Inflammatory macrophage treated with lipopolysaccharide for 4 hours (primary cell): ENCODE measurements around the gene CDKAL1.
"Not testable (repeated sequence)": the region's sequence is repeated elsewhere in the genome, so short reads cannot be mapped to it uniquely, and the experiment has no call there.

ENCODE experiments used
- DNase-seq: peaks from one replicate; pipeline ENCODE4 v3.0.0-alpha.2; 2020

CDKAL1 gene

DNA sequence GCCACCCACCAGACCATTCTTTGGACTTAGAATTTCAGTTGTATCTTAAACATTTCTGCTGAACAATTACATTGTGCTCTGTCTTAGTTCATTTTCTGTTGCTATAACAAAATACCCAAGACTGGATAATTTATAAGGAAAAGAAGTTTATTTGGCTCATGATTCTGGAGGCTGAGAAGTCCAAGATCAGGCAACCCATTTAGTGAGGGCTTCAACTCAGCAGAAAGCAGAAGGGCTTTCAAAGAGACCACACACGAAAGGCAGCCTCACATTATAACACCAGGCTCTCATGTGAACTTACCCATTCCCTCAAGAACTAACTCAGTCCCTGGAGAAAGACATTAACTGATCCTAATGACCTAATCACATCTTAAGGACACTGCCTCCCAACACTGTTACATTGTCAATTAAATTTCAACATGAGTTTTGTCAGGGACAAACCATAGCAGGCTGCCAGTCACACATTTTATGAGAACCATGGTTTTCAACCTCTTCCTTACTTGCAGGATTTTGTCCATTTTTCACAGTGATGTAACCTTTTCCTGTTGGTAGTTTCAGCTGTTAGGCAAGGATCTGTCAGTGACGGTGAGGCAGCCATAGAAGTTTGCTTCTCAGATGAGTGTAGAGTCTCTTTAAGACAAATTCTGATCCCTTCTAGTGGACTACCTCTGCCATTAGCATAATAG, 659.7 kb downstream of the CDKAL1 start:
- peak; percentile 64 for DNase-seq

GRCh38 chr6:21195301-21195700, 661.0 kb downstream of the CDKAL1 start:
- DNase-seq: not testable (repeated sequence)

GRCh38 chr6:21198032-21198640, 663.9 kb downstream of the CDKAL1 start:
- no peak for DNase-seq

GRCh38 chr6:21199262-21199661, 665.0 kb downstream of the CDKAL1 start:
- no peak for DNase-seq

GRCh38 chr6:21200134-21200870, 666.0 kb downstream of the CDKAL1 start:
- no peak for DNase-seq

- no peak for DNase-seq
Measured at GRCh38 chr6:21201187-21201586, 666.9 kb downstream of the CDKAL1 start.

DNA sequence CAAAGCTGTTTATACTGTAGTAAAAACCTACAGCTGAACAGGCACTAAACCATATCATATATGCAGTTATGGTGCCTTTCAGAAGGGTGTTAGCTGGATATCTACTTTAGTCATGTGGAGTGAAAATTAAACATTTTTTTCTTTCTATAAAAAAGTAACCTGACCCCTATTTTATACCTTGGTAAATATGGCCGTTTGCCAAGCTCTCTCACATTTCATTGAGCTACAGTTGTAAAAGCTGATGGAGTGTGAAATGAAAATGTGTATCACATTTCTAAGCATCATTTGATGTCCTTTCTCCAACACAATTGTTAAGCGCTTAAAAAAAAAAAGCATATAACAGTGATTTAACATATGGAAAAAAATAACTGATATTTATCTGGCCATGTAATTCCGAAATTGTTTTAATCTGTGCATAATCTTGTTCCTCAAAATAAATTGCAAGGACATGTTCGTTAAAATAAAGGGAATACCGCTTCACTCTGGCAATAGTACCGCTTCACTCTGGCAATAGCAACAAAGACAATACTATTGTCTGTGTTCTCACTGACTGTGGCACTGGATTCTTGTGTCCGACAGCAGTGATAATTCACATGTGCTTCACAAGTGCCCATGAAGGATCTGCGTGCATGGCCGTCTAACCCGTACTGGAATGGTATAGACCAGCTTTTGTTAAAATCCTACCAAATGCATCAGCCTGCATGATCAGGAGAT, 667.5 kb downstream of the CDKAL1 start:
- DNase-seq: no peak

- no peak for DNase-seq
Measured at GRCh38 chr6:21202521-21202920, 668.3 kb downstream of the CDKAL1 start.

DNA sequence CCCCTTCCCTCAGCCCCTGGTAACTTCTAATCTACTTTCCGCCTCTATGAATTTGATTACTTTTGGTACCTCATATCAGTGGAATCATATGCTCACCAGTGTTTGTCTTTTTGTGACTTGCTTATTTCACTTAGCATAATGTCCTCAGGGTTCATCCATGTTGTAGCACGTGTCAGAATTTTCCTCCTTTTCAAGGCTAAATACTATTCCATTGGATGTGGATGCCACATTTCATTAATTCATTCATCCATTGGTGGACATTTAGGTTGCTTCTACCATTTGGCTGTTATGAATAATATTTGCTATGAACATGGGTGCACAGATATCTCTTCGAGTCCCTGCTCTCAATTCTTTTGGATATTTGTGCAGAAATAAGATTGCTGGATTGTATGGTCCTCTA, 670.7 kb downstream of the CDKAL1 start:
- DNase-seq: no peak

- peak; percentile 34 for DNase-seq
Measured at GRCh38 chr6:21208081-21208795, 674.0 kb downstream of the CDKAL1 start.

- DNase-seq: peak; percentile 38
Measured at GRCh38 chr6:21208796-21209186, 674.5 kb downstream of the CDKAL1 start.

- no peak for DNase-seq
Measured at GRCh38 chr6:21213492-21213891, 679.2 kb downstream of the CDKAL1 start.

- no peak for DNase-seq
Measured at GRCh38 chr6:21214738-21215448, 680.6 kb downstream of the CDKAL1 start.

DNA sequence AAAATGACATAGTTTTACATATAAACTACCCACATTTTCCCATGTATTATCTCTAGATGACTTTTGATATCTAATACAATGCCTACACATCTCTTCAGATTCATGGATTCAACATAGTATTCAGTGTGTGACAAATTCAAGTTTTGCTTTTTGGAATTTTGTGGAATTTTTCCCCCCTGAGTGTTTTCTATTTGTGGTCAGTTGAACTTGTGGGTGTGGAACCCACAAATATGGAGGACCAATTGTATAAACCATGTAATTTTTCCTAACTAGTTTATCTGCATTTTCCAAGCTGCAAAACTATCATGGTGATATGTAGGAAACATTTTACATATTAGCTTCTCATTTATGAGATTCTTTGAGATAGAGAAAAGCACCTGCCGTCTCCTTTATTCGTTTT, 685.0 kb downstream of the CDKAL1 start:
- DNase-seq: no peak

DNA sequence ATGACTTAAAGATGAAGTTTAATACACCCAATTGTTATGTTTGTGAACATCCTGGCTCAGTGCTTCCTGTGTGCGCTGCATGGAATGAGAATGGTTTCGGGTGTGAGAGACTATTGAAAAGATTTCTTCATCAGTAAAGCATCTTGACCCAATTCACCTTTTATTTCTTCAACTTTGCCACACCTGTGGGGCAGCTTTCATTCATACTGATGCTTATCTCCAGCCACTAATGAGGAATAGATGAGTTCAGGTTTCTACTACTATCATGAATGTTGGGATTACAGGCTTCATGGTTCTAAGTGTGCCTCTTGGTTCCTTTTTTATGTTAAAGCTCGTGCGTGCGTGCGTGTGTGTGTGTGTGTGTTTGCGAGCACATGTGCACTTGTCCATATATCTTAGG, 685.6 kb downstream of the CDKAL1 start:
- no peak for DNase-seq

GRCh38 chr6:21220271-21220987, 686.2 kb downstream of the CDKAL1 start:
- no peak for DNase-seq

DNA sequence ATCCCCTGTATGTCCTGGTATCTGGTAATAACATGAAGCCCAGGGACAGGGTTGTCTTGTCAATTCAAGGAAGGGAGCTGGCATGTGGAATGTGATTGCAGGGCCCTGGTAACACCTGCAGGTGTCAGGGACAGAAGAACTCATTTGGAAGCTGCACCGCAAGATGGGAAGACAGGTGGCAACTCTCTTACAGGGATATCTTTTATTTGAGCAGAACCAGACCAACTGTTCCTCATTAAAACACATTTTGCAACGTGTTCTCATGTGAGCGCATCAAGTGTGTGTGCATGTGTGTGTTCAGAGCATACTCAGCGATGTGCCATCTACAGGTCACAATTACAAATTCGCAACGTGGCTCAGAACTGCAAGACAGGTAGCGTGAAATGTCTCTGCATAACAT, 688.4 kb downstream of the CDKAL1 start:
- no peak for DNase-seq

- no peak for DNase-seq
Measured at GRCh38 chr6:21225912-21226311, 691.7 kb downstream of the CDKAL1 start.

DNA sequence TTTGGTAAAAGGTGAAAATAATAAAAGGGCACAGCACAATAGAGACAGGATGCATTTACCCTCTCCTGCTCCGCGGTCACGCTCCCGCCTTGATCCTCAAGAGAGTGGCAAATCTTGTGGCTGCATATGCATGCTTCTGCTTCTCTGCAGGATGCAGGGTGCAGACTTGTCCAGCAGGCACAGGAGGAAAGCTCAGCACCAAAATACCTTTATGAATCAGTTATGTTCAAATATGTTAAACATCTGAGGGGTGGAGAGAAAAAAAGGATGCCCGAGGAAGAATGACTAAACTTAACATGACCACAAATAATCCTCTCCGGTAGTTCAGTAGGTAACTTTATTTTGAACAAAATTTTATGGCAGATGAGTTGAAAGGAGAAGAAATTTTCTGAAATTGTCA, 693.2 kb downstream of the CDKAL1 start:
- DNase-seq: no peak

- DNase-seq: no peak
Measured at GRCh38 chr6:21228411-21228810, 694.2 kb downstream of the CDKAL1 start.

DNA sequence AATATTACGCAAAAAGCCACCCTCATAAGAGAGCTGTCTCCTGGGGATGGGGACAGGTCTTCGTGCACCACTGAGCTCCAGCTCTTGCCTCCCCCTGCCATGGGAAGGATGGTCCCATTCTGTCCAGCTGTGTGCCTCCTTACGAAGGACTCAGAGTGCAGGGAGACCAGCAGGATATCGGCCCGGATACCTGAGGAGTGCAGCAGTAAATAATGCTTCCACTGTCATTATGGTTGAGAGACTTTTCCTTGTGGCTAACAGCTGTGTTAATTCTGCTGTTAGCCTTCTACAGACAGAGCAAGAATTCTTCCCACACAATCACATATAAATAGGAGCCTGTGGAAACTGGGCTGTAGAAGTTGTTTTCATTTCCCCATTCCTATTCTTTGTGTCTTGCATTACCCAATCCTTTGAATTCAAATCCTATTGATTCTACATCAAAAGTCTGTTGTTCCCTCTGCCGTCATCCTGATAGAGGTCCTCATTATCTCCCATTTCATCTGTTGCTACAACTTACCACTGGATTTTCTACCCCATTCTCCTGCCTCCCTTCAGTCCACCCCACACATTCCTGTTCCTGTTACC, 694.7 kb downstream of the CDKAL1 start:
- peak; percentile 27 for DNase-seq
